Raji (cell line): ENCODE results near the gene EWSR1.

Experiments used
- POLR2A ChIP-seq: IDR thresholded peaks from 2 replicates; pipeline ENCODE4 v1.6.1; 2011; ENCODE audit warnings: low read depth, low read length, control low read depth; ENCODE audit not compliant: insufficient read depth

EWSR1 gene

GRCh38 chr22:29332886-29333496 lies 64.9 kb downstream of the EWSR1 start:
- TF ChIP-seq POLR2A: no peak

- TF ChIP-seq POLR2A: no peak
Measured at GRCh38 chr22:29334148-29334547, 66.1 kb downstream of the EWSR1 start.

- TF ChIP-seq POLR2A: no peak
Measured at GRCh38 chr22:29334696-29335344, 66.8 kb downstream of the EWSR1 start.

GRCh38 chr22:29335656-29336055 lies 67.6 kb downstream of the EWSR1 start:
- TF ChIP-seq POLR2A: no peak

GRCh38 chr22:29336751-29337490 lies 68.9 kb downstream of the EWSR1 start:
- TF ChIP-seq POLR2A: no peak

GRCh38 chr22:29337631-29338284 lies 69.7 kb downstream of the EWSR1 start:
- no peak for TF ChIP-seq POLR2A

GRCh38 chr22:29338398-29338797 lies 70.3 kb downstream of the EWSR1 start:
- TF ChIP-seq POLR2A: no peak

GRCh38 chr22:29339381-29340235 lies 71.5 kb downstream of the EWSR1 start:
- TF ChIP-seq POLR2A: no peak

- TF ChIP-seq POLR2A: no peak
Measured at GRCh38 chr22:29340566-29340965, 72.5 kb downstream of the EWSR1 start.

- TF ChIP-seq POLR2A: no peak
Measured at GRCh38 chr22:29341056-29341848, 73.2 kb downstream of the EWSR1 start.

GRCh38 chr22:29341849-29342127 lies 73.7 kb downstream of the EWSR1 start:
- TF ChIP-seq POLR2A: no peak

GRCh38 chr22:29342177-29342576 lies 74.1 kb downstream of the EWSR1 start:
- no peak for TF ChIP-seq POLR2A

GRCh38 chr22:29342577-29343312 lies 74.7 kb downstream of the EWSR1 start:
- TF ChIP-seq POLR2A: no peak
